Common myeloid progenitor, CD34-positive (primary cell): ENCODE data around the gene MYT1.
A peak's percentile ranks its signal among the peaks of the same experiment; 100 is the strongest.

Experiments used
- CTCF ChIA-PET: fragments of 350-600 bp; sonication (Branson Sonifier 250); formaldehyde crosslinking; loops from one replicate; lab custom pipeline; 2021; ENCODE audit warnings: antibody characterized with exemption; lab: Charles Lee
- POLR2A ChIA-PET: fragments of 350-600 bp; sonication (Branson Sonifier 250); formaldehyde crosslinking; loops from one replicate; lab custom pipeline; 2021; ENCODE audit warnings: antibody characterized with exemption; lab: Charles Lee
- DNase-seq, 3 donors: peaks; one replicate each; pipeline versions ENCODE4 v3.0.0 to v3.0.0-alpha.2; 2013
- H3K27ac ChIP-seq, 2 experiments: 1 replicate in 1 of 2; 2 replicates in 1 of 2; pipeline ENCODE4 v1.7.0; 2013; ENCODE audit warnings: inconsistent platforms in 2 of 2, low read length in 2 of 2, mild to moderate bottlenecking in 2 of 2, low read depth in 1 of 2, moderate library complexity in 1 of 2; ENCODE audit not compliant: severe bottlenecking in 2 of 2, insufficient read depth in 1 of 2, poor library complexity in 1 of 2
- H3K27me3 ChIP-seq, 5 experiments: replicated peaks in 2 of 5; 1 replicate in 3 of 5; 2 replicates in 2 of 5; pipeline versions ENCODE4 v1.6.1 to v1.7.0; 2013; ENCODE audit warnings: low read length in 4 of 5, mild to moderate bottlenecking in 2 of 5, moderate library complexity in 2 of 5, inconsistent platforms in 1 of 5; ENCODE audit not compliant: insufficient read depth in 5 of 5, control insufficient read depth in 4 of 5
- H3K36me3 ChIP-seq, 4 experiments: 1 replicate in 2 of 4; 2 replicates in 2 of 4; pipeline versions ENCODE4 v1.6.1 to v1.7.0; 2013; ENCODE audit warnings: low read length in 3 of 4, control low read depth in 1 of 4, mild to moderate bottlenecking in 1 of 4; ENCODE audit not compliant: control insufficient read depth in 4 of 4, insufficient read depth in 4 of 4
- H3K4me1 ChIP-seq, 4 experiments: 1 replicate in 3 of 4; 2 replicates in 1 of 4; pipeline versions ENCODE4 v1.6.1 to v1.7.1; 2013; ENCODE audit warnings: low read length in 3 of 4, mild to moderate bottlenecking in 3 of 4, control low read depth in 1 of 4, inconsistent platforms in 1 of 4, moderate library complexity in 1 of 4; ENCODE audit not compliant: control insufficient read depth in 4 of 4, insufficient read depth in 4 of 4; ENCODE audit errors: control extremely low read depth in 1 of 4
- H3K4me3 ChIP-seq, 7 experiments: 1 replicate in 4 of 7; 2 replicates in 3 of 7; pipeline versions ENCODE4 v1.5.1 to v1.7.0; 2013; ENCODE audit warnings: mild to moderate bottlenecking in 7 of 7, low read length in 6 of 7, moderate library complexity in 6 of 7, inconsistent platforms in 2 of 7, low read depth in 2 of 7, control low read depth in 1 of 7; ENCODE audit not compliant: insufficient read depth in 4 of 7, control insufficient read depth in 1 of 7; ENCODE audit errors: extremely low read depth in 1 of 7
- H3K9me3 ChIP-seq, 5 experiments: 1 replicate in 4 of 5; 2 replicates in 1 of 5; pipeline versions ENCODE4 v1.6.1 to v1.7.1; 2013; ENCODE audit warnings: low read length in 4 of 5, mild to moderate bottlenecking in 2 of 5, inconsistent platforms in 1 of 5, low read depth in 1 of 5, moderate library complexity in 1 of 5; ENCODE audit not compliant: control insufficient read depth in 4 of 5, insufficient read depth in 2 of 5; ENCODE audit errors: control extremely low read depth in 1 of 5
- WGBS: methylation state at CpG from one replicate; pipeline ENCODE4 v1.1.5; 2013; ENCODE audit not compliant: insufficient coverage; 5-methylcytosine and 5-hydroxymethylcytosine counted together

Gene MYT1

DNA sequence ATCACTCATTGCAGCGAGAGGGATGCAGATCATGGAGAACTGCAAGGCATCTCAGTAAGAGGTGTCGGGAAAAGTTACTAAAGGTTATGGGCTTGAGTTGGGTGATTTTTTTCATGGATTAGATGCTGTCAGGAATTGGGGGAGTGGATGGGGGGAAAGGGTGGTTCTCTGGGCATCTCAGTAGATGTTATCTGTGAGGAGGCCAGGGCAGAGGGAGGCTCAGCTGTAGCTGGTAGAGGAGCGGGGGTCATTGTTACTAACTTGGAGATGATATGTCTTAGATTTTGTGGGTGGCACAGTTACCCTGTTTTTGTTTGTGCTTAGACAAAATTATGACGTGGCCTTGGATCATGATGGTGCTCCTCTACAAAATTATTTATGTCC is 88.7 kb downstream of the MYT1 start:
- Histone ChIP-seq H3K9me3 (no peaks in the 10 kb centered on the region), H3K36me3 (no peaks in the 10 kb centered on the region), H3K27ac (no peak overlapping the region), H3K4me3 (no peak overlapping the region), H3K27me3 (peaks cover 0 to 7% (median 0%) of the 10 kb centered on the region in 5 experiments), H3K4me1 (peaks cover 4 to 26% (median 18%) of the 10 kb centered on the region in 4 experiments)
- CTCF ChIA-PET, result no interaction called here
- DNase-seq, result no peak
- POLR2A ChIA-PET, result no interaction called here
- 97% methylated on average over 3 of the region's 4 CpGs for WGBS

- Histone ChIP-seq H3K4me3 (no peak overlapping the region), H3K36me3 (no peaks in the 10 kb centered on the region), H3K27me3 (peaks cover 0 to 7% (median 0%) of the 10 kb centered on the region in 5 experiments), H3K4me1 (peaks cover 4 to 27% (median 18%) of the 10 kb centered on the region in 4 experiments), H3K9me3 (no peaks in the 10 kb centered on the region), H3K27ac (no peak overlapping the region)
- DNase-seq, result no peak
- WGBS, result 94% methylated on average over 3 of the region's 4 CpGs
- ChIA-PET CTCF (no interaction called here), POLR2A (no interaction called here)
Observed at GRCh38 chr20:64253443-64253842, 89.2 kb downstream of the MYT1 start.

DNA sequence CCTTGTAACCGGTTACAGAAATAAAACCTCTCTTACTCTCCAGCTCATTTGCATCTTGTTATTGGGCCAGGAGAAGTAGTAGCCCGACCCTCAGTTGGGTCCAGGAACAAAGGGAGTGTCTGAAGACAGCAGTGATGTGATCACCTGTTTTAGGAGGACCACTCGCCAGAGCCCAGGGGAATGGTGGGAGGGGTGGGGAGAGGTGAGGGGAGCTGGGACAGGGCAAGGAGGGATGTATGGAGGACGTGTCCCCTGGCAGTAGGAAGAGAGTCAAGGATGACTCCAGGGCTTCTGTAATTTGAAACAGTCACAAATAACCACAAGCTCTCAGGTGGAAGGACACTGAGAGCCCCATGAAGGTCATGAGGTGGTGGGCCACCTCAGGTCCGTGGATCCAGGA is 89.9 kb downstream of the MYT1 start:
- 95% methylated on average over 3 of the region's 5 CpGs for WGBS
- no peaks in the 10 kb centered on the region for H3K36me3 ChIP-seq
- ChIA-PET POLR2A (no interaction called here), CTCF (interaction anchor here (0.9 kb wide), 1 partner anchor 24 kb away, joined by 3 read pairs; no protein-coding TSS in a partner anchor)
- no peaks in the 10 kb centered on the region for H3K9me3 ChIP-seq
- peaks cover 0 to 7% (median 0%) of the 10 kb centered on the region in 5 experiments for H3K27me3 ChIP-seq
- DNase-seq, result no peak
- no peak overlapping the region for H3K27ac ChIP-seq
- H3K4me3 ChIP-seq, result no peak overlapping the region
- peaks cover 4 to 27% (median 18%) of the 10 kb centered on the region in 4 experiments for H3K4me1 ChIP-seq

GRCh38 chr20:64254571-64255360 is 90.5 kb downstream of the MYT1 start:
- Histone ChIP-seq H3K36me3 (no peaks in the 10 kb centered on the region), H3K9me3 (no peaks in the 10 kb centered on the region), H3K4me1 (peaks cover 4 to 27% (median 18%) of the 10 kb centered on the region in 4 experiments), H3K27ac (peak overlapping the region in 1 of 2 experiments; percentile 17), H3K27me3 (peaks cover 0 to 5% (median 0%) of the 10 kb centered on the region in 5 experiments), H3K4me3 (peak overlapping the region in 6 of 7 experiments; percentile 38 to 90 (median 70))
- ChIA-PET CTCF (interaction anchor here (0.9 kb wide), 1 partner anchor 24 kb away, joined by 3 read pairs; no protein-coding TSS in a partner anchor), POLR2A (no interaction called here)
- no peak for DNase-seq
- WGBS, result 79% methylated on average over 28 of the region's 28 CpGs

DNA sequence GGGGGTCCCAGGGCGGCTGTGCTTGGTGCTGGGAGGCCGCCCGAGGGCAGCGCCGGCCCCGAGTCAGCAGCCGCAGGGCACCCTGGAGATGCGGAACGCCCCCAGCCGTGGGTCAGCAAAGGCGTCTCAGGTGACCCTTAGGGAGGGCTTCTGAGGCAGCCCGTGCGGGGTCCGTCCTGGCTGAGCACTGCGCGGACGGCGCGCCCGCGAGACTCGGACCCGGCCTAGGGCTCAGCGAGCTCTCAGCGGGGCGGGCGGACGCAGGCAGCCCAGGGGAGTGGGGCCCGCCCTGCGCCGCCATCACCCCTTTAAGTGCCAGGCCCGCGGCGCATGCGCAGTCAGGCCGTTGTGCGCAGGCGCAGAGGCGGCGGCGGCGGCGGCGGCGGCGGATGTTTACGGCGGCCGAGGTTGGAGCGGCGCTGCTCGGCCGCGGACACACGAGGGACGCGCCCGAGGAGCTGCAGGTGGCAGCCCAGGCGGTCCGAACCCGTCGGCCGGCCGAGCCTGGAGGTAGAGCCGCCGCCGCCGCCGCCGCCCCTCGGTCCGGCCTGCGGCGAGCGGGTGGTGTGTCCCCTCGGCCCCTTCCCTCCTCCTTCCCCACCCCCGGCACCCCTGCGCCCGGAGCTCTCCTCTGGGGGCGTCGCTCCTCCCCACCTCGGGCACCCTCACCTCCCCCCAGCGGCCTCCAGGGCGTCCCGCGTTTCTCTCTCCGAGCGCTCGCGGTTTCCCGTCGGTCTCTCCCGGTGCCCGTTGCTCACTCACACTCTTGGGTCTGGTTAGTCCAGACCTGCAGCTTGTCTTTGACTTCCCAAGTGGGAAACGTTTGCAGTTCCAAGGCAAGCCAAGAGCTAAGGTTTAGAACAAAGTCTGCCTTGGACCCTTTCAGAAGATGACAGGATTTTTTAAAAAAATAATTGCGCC is 91.4 kb downstream of the MYT1 start, which contains the start of gene PCMTD2:
Gene PCMTD2 (plus strand): TSS at position 388 of the 921 bp plus-strand sequence. CDS start 4,218 bp downstream, outside the sequence.
- peak; percentile 70 to 89 (median 84) for DNase-seq
- POLR2A ChIA-PET, result no interaction called here
- H3K4me3 ChIP-seq, result peak within 1 kb of the TSS; percentile 60 to 90 (median 81)
- peak within 1 kb of the TSS; percentile 4 to 73 for H3K27ac ChIP-seq
- peaks cover 0 to 5% (median 0%) of the 10 kb centered on the region in 5 experiments for H3K27me3 ChIP-seq
- H3K4me1 ChIP-seq, result peaks cover 4 to 27% (median 19%) of the 10 kb centered on the region in 4 experiments
- peaks cover 0 to 5% (median 0%) of the 10 kb centered on the region in 4 experiments for H3K36me3 ChIP-seq
- no peaks in the 10 kb centered on the region for H3K9me3 ChIP-seq
- 0% methylated on average over 69 of the region's 96 CpGs for WGBS
- CTCF ChIA-PET, result interaction anchor here (1.2 kb wide), 2 partner anchors 9 to 27 kb away, joined by 3 read pairs; no protein-coding TSS in a partner anchor

DNA sequence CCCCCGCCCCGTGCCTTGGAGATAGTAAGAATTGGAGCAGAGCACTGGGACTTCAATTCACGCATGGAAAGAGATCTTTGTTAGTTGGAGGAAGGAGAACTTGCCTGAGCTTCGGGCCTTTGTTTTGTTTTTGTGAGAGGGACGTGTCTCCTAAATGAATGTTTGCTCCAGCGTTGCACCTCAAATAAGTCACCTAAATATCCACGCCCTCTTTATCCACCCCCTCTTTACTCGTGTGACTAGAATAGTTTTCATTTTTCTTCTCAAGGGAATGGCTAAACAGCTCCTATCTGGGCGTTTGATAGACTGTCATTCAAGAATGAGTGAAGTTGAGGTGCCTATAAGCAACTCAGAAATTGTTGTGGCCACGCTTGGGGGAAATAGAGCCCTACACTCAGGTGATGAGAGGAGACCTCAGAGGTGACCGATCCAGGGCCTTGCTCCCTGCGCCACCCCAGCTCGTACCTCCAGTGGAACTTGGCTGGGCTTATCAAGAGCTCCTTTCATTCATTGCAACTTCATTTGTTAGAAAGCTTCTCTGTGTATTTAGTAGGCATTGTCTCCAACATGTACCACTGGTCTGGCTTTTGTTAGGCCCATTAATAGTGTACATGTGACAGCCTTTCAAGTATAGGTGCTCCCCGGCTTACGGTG is 92.2 kb downstream of the MYT1 start:
- POLR2A ChIA-PET, result no interaction called here
- H3K27me3 ChIP-seq, result peaks cover 0 to 2% (median 0%) of the 10 kb centered on the region in 5 experiments
- no peak for DNase-seq
- CTCF ChIA-PET, result interaction anchor here (1.2 to 1.6 kb wide), 3 partner anchors 10 to 26 kb away, joined by 3 read pairs; no protein-coding TSS in a partner anchor
- H3K27ac ChIP-seq, result peak overlapping the region; percentile 4 to 73
- 51% methylated on average over 9 of the region's 15 CpGs for WGBS
- peak overlapping the region; percentile 60 to 90 (median 81) for H3K4me3 ChIP-seq
- H3K36me3 ChIP-seq, result peaks cover 0 to 6% (median 2%) of the 10 kb centered on the region in 4 experiments
- no peaks in the 10 kb centered on the region for H3K9me3 ChIP-seq
- peaks cover 4 to 34% (median 22%) of the 10 kb centered on the region in 4 experiments for H3K4me1 ChIP-seq
